Lower leg skin (tissue), 4 donors: Measurements from ENCODE around the gene PPP1R14C. TPM values are rescaled to one million over a fixed set of nuclear protein-coding genes. Genes with fewer than 3 reads are reported as not detected.

Experiments used
- DNase-seq, 2 donors: peaks; one replicate each; pipeline ENCODE4 v3.0.0-alpha.2; 2019; ENCODE audit warnings: low spot score in 2 of 2
- H3K4me3 ChIP-seq: fragments of 200-600 bp; sonication (generic); 2 replicates; pipeline ENCODE4 v1.5.1; 2017; ENCODE audit warnings: mild to moderate bottlenecking, low read depth; ENCODE audit not compliant: poor library complexity, severe bottlenecking
- POLR2A ChIP-seq, 2 donors: fragments of 450-650 bp; IDR thresholded peaks; one replicate each; pipeline ENCODE4 v1.6.1; 2016 to 2017; ENCODE audit warnings: antibody characterized with exemption in 2 of 2, mild to moderate bottlenecking in 1 of 2, moderate library complexity in 1 of 2
- WGBS, 2 donors: methylation state at CpG; one replicate each; pipeline ENCODE4 v1.1.5; 2018; 5-methylcytosine and 5-hydroxymethylcytosine counted together
- intact Hi-C: fragments of 100-400 bp; cut with DNase I; formaldehyde crosslinking; loops from one replicate; pipeline ENCODE4 v1.15.0; 2023; ENCODE audit warnings: low total_unique reads
- total RNA-seq, 4 donors: library from RNA; depleted of rRNA; stranded (reverse); fragments of >200 nt; gene quantifications; one replicate each; pipeline ENCODE4 v1.1.0, GENCODE V29; 2016
- TF ChIP-seq, protein P1 (sequence below), 3 donors: fragments of 450-650 bp; IDR thresholded peaks; one replicate each; pipeline ENCODE4 v1.5.1; 2016; ENCODE audit warnings: antibody characterized with exemption in 3 of 3, mild to moderate bottlenecking in 3 of 3, moderate library complexity in 2 of 3

PPP1R14C gene
- total RNA-seq, 4 donors from 2014 or later, result 116 to 145 (median 127) TPM

DNA sequence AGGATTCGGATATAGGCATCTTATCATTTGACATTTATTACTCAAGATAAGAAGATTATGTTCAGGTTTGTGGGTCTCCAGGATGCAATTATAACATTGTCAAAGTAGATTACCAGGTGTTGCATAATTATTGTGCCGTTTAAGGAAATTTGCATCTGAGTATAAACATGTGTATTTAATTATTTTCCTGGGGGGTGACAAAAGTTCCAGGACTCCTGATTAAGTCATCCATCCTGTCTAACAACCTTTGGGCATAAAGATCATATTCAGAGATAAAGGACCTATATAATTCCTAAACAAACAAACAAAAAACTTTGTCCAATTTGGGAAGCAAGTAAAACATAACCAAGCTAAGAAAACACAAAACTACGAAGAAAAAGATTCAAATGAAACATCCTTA lies 3.3 kb upstream of the PPP1R14C start:
- intact Hi-C loops, result no loop called here
- TF ChIP-seq POLR2A (IDR thresholded peaks at IDR 0.05), result no peak
- TF ChIP-seq, protein P1, sequence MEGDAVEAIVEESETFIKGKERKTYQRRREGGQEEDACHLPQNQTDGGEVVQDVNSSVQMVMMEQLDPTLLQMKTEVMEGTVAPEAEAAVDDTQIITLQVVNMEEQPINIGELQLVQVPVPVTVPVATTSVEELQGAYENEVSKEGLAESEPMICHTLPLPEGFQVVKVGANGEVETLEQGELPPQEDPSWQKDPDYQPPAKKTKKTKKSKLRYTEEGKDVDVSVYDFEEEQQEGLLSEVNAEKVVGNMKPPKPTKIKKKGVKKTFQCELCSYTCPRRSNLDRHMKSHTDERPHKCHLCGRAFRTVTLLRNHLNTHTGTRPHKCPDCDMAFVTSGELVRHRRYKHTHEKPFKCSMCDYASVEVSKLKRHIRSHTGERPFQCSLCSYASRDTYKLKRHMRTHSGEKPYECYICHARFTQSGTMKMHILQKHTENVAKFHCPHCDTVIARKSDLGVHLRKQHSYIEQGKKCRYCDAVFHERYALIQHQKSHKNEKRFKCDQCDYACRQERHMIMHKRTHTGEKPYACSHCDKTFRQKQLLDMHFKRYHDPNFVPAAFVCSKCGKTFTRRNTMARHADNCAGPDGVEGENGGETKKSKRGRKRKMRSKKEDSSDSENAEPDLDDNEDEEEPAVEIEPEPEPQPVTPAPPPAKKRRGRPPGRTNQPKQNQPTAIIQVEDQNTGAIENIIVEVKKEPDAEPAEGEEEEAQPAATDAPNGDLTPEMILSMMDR (IDR thresholded peaks at IDR 0.05), result no peak
- no peak for DNase-seq
- H3K4me3 ChIP-seq, result no peak overlapping the region
- 34% methylated on average over 3 of the region's 3 CpGs for WGBS, 2 donors

DNA sequence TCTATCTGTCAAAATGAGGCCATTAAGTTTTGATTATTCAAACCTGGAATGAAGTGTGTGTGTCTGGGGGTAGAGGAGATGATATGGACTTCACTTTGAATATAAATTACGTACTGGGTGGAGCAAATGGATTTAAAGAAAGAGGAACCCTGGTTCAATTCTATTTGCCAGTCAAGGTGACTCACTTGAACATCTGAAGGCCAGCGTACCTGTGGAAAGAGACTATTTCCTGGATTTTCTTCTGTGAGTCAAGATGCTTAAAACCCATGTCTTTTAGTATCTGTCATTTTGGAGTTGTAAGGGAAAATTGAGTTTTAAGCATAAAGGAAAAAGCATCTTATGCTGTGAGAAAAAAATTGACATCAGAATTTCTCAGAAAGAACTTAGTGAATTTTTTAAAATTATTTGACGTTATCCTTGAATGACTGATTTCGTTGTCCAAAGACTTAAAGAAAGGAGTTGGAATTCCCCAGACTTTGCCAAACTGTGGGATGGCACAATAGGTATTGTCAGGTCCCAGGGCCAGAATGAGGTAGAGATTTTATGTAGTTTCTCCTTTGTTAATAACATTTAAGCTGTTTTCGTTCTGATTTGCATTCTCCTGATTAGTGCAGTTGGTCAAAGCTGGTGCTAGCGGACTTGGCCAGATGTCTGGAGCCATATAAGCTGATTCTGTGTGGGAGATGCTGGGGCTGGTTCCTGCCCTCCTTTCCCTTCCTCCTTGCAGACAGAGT lies 2.4 kb upstream of the PPP1R14C start:
- DNase-seq, result no peak
- H3K4me3 ChIP-seq, result no peak overlapping the region
- intact Hi-C loops, result no loop called here
- no peak for TF ChIP-seq POLR2A (IDR thresholded peaks at IDR 0.05)
- TF ChIP-seq, protein P1 (IDR thresholded peaks at IDR 0.05), result no peak
- WGBS, 2 donors, result 61 to 76% methylated on average over 6 of the region's 6 CpGs

DNA sequence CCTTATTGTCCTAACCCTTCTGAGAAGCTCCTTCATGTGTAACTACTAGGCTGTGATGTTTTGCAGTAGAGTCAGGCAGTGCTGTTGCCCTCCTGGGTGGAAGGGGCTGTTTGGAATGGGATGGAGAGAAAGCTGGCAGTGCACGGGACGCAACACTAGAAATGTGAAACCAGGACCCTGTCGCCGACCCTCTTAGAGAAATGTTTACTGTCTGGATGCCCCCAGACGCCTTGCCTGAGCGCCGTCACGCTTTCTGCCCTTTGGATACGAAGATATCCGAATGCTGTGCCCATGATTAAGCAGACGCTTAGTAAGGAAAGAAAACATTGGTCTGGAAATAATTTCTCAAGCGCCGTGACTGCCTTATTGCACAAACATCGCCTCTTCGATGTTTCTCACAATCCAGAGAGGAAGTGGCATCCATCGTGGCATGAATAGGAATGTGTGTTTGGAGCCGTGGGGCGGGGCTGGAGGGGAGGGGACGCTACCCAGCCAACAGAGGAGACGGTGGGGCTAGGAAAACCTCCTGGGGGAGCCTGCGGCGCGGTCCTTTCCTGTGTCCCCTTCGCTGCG lies 661 bp upstream of the PPP1R14C start:
- no peak for DNase-seq
- WGBS, 2 donors, result 4 to 8% methylated on average over 25 of the region's 25 CpGs
- intact Hi-C loops, result no loop called here

DNA sequence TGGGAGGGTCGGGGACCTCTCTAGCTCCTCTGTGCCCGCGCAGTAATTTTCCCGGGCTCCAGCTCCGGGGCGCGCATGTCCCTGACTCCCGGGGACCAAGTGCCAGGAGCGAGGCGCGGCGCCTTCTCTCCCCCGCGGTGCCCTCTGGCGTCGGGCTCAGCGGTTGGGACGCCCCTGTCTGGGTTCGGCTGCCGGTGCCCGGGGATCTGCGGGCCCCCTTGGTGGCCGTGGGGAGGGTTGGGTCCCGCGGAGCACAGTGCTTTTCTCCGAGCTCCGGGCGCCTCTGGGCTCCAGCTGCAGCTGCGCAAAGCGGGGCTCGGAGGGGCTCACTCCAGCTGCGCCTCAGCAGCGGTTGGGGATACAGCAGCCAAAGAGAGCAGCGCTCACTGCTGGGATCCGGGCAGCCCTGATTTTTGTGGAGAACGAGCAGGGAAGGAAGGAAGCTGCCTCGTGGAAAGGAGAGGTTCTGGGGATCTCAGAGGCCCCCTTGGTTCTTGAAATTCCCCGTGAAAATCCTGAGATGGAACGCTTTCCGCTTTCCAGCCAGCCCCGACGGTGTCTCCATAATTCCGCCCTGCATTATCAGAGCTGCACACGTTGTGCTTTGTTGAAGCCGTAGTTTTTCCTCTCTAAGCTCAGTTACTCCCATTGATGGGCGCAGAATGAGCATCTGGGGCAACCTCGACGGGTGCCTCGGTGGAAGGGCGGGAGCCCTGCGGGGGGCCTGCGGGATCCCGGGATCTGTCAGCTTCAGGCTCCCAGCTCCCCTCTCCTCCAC lies 861 bp downstream of the PPP1R14C start:
- DNase-seq, result no peak
- WGBS, 2 donors, result 3 to 5% methylated on average over 22 to 37 of the region's 53 CpGs
- peak overlapping the region; percentile 37 for H3K4me3 ChIP-seq
- TF ChIP-seq, protein P1 (IDR thresholded peaks at IDR 0.05), result no peak
- no peak for TF ChIP-seq POLR2A (IDR thresholded peaks at IDR 0.05)
- intact Hi-C loops, result no loop called here

More for the DNA sequence above, 661 bp upstream of the PPP1R14C start:
- peak overlapping the region; percentile 37 for H3K4me3 ChIP-seq
- TF ChIP-seq, protein P1 (IDR thresholded peaks at IDR 0.05), result no peak
- no peak for TF ChIP-seq POLR2A (IDR thresholded peaks at IDR 0.05)

DNA sequence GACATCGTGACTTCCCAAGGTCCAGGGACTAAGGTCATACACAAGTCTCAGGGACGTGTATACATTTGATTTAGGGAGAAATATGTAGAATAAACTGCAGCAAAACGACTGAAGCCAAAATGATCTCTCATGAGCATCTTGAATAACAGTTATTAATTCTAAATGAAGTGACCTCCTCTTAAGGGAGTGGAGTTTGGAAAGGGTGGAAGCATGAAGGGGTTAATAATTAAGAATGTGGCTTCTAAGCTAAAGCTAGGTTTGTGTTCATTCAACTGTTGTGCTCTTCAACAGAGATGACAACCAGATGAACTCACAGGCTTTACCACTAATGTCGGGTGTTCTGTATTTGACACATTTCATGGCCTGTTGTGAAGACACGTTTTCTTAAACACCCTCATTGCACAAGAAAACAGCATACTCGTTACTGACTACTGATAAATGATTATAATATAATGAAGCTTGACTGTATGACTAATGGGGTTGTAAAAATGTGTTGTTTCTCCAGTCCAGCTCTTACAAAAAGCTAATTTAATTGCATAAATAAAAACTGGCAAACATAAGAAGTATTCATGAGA lies 1.5 kb downstream of the PPP1R14C start:
- 17% methylated on average over 6 of the region's 6 CpGs for WGBS, 2 donors
- no peak overlapping the region for H3K4me3 ChIP-seq
- DNase-seq, result no peak
- TF ChIP-seq, protein P1 (IDR thresholded peaks at IDR 0.05), result no peak
- TF ChIP-seq POLR2A (IDR thresholded peaks at IDR 0.05), result no peak
- intact Hi-C loops, result no loop called here
